HG03139 (cell line): Measurements from ENCODE around the gene AMZ1.
"Not testable (repeated sequence)": the region's sequence is repeated elsewhere in the genome, so short reads cannot be mapped to it uniquely, and the experiment has no call there.

Experiments
- ATAC-seq: cut with Tn5 transposase; IDR thresholded peaks from one replicate; pipeline ENCODE4 v1.9.1; 2021; ENCODE audit not compliant: unreplicated experiment

Gene AMZ1

GRCh38 chr7:2724453-2725177, 36.6 kb downstream of the AMZ1 start:
- no peak for ATAC-seq

- no peak for ATAC-seq
These were observed 37.4 kb downstream of the AMZ1 start for GRCh38 chr7:2725178-2726105.

GRCh38 chr7:2726316-2727018, 38.5 kb downstream of the AMZ1 start:
- ATAC-seq: no peak

DNA sequence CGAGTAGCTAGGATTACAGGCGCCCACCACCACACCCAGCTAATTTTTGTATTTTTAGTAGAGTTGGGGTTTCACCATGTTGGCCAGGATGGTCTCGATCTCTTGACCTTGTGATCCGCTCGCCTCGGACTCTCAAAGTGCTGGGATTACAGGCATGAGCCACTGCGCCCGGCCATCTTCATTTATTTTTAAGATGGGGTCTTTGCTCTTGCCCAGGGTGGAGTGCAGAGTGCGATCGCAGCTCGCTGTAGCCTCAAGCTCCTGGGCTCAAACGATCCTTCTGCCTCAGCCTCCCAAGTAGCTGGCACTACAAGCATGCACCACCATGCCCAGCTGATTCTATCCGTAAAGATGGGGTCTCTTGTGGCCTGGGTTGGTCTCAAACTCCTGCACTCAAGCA, 39.2 kb downstream of the AMZ1 start:
- ATAC-seq: not testable (repeated sequence)

GRCh38 chr7:2728316-2729030, 40.5 kb downstream of the AMZ1 start:
- no peak for ATAC-seq

GRCh38 chr7:2729031-2729892, 41.3 kb downstream of the AMZ1 start:
- no peak for ATAC-seq

DNA sequence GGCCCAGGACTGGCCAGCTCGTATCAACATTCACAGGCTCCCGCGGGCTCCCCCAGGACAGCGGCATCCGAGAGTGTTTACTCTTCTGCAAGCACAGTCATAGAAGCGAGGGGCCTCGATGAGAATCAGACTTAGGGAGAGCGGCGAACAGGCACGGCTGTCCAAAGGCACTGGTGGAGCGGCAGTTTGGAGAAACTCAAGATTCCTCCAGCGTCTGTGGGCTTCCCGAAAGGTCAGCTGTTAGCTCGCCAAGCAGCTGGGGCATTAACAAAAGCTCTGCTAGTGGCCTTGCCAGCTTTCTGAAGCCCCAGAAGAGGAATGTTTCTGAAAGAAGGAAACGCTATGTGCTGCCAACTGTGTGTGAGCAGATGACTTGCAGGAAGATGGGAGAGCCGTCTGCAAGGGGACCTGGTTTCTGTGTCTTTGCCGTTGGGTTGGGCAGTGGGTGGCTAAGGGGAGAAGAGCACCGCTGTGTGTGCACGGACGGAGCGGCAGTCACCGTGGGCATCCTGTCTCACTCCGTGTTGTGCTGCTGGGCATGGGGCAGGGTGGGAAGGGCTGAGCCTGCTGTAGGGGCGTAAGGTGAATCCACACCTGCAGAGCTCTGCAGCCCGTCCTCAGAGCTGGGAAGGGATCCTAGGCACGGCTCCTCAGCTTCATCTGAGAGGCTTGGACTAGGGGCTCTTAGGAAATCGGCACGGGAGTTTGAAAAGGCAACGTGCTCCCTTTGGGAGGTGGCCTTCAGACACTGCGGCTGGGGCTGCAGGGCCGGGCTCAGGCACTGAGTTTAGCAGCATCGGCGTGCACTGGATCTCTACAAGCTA, 42.1 kb downstream of the AMZ1 start:
- no peak for ATAC-seq

GRCh38 chr7:2730846-2731770, 43.1 kb downstream of the AMZ1 start:
- no peak for ATAC-seq

DNA sequence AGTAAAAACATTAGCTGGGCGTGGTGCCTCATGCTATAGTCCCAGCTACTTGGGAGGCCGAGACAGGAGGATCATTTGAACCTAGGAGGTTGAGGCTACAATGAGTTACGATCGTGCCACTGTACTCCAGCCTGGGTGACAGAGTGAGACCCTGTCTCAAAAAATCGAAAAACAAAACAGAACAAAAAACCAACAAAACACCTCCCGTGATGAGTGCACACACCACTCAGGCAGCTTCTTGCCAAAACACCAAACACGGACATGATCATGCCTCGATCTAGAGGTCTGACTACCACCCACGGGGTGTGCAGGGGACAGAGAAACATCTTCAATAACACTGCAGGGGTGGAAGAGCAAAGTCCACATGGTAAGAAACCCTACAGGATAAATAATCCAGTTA, 44.4 kb downstream of the AMZ1 start:
- no peak for ATAC-seq

DNA sequence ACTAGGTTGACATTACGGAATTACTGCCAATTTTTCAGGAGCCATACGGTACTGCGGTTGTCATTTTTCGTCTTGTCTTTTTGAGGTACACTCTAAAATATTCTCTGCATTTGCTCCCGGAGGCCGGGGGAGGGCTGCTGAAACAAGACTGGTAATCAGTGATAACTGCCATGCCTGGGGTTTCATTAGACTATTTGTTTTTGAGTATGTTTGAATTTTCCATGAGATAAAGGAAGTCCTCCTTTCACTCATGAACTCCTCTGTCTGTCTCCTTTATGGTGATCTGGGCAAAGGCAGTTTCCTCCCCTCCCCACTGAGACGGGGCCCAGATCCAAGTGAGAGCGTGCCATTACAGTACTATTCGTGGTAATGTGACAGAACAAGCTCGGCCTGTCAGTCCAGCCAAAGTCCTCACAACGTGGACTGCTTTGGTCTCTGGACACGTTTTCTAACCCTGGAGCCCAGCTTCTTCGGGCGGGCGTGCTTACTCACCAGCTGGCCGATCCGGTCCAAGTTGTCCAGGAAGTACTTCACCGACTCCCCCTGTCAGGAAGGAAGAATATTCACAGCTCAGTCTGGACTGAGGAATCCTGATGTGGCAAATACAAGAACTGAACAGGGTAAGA, 45.1 kb downstream of the AMZ1 start:
- ATAC-seq: no peak

- ATAC-seq: no peak
These were observed 46.2 kb downstream of the AMZ1 start for GRCh38 chr7:2734084-2734686.

DNA sequence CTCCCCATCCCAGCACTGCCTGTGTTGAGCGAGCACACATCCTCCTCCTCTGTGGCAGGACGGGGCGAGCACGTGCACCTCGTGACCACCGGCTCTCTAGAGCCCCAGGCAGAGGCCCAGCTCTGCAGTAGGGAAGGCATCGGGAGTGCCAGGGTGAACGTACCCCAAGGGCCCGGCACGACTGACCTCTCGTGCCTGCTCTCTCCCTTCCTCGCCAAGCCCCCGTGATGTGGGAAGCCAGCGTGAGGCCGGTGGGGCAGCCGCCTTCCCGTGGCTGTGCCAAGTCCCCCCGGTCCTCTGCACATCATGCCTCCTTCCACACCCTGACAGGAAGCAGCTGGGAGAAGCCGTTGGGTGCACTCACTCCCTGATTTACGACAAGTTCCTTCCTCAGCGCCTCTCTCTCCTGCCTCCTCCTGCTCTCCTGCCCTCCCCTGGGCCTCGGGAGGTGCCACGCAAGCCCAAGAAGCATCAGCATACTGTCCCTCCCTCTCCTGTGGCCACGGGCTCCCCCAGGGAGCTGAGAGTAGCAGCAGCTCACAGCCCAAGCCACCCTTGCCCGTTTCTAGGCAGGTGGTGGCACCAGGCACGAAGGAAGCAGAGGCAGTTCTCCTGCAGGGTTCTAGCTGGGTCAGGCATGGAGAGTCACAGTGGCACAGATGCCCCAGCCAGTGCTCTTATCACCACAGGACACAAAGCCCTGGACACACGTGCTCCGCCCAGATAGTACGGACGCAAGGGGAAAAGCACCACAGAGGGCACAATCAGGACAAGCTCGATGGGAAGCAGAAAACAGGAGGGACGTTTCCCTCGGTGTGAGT, 47.0 kb downstream of the AMZ1 start:
- no peak for ATAC-seq

DNA sequence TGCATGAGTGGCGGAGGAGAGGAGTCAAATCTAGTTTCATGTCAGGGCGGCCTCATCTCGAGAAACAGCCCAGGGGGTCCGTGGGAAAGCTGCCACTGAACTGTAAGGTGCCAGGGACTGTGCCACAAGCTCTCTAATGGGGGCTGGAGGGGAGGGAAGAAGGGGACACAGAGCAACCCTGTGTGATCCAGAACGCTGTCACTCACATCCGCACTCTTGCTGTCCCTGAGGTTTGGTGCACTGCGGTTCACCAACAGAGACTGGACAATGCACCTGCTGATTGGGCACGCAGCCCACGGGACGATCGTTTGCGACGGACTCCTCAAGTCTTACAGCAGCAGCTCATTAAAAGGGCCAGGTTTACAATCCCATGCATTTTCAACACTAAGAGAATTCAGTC, 47.7 kb downstream of the AMZ1 start:
- no peak for ATAC-seq

DNA sequence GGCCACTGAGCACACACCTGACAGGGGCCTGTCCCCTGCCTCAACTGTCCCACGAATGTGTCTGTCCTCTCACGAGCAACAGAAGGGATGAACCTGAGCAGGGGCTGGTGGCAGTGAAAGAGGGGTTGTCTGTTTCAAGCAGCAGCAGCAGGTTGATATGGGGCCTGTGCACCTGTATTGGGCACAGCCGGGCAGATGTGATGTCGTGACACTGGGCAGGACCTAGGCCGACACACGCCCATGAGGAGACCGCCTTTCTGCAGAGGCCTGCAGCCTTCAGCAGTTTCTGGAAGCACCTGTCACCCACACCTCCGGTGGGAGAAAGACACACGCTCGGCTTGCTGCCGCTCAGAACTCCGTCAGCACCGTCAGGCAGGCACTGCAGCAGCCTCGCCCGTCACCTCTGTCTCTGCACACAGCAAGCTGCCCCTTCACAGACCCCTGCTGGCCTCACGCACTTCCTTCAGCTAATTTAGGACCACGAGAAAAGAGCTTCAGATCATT, 48.5 kb downstream of the AMZ1 start:
- no peak for ATAC-seq

DNA sequence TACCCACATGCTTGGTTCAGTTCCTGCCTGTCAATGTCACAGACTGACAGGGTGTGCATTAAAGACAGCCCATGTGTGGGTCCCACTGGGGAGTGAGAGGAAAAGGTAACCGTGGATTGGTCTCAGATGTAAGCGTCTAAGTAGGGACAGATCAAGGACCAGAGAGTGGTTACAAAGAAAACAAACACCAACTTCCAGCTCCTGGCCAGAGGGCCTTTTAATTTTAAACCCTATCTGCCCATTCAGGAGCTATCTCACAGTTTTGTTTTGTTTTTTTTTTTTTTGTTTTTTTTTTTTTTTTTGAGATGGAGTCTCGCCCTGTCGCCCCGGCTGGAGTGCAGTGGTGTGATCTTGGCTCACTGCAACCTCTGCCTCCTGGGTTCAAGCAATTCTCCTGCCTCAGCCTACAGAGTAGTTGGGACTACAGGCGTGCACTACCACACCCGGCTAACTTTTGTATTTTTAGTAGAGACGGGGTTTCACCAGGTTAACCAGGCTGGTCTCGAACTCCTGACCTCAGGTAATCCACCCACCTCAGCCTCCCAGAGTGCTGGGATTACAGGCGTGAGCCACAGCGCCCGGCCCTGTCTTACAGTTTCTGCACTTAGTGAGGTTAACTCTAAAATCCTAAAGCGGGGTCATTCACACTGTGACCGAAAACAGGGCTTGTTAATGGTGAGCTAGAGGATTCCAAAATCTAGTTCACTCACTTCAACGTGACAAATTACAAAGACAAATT, 49.2 kb downstream of the AMZ1 start:
- ATAC-seq: not testable (repeated sequence)
